ENCODE data around the gene GMIP.

GMIP gene

GRCh38 chr19:19659646-19660245 is 16.3 kb upstream of the GMIP start:
- DNase-seq: no peak

GRCh38 chr19:19657397-19657783 is 13.9 kb upstream of the GMIP start:
- no peak for DNase-seq

GRCh38 chr19:19656451-19657396 is 13.3 kb upstream of the GMIP start:
- DNase-seq: no peak

GRCh38 chr19:19655641-19656343 is 12.3 kb upstream of the GMIP start:
- DNase-seq: no peak

- no peak for DNase-seq
Measured at GRCh38 chr19:19655051-19655594, 11.7 kb upstream of the GMIP start.

- no peak for DNase-seq
Measured at GRCh38 chr19:19654441-19654840, 11.0 kb upstream of the GMIP start.

- DNase-seq: no peak
Measured at GRCh38 chr19:19653597-19654147, 10.2 kb upstream of the GMIP start.

GRCh38 chr19:19652482-19653295 is 9.2 kb upstream of the GMIP start:
- no peak for DNase-seq

GRCh38 chr19:19651076-19651475 is 7.6 kb upstream of the GMIP start:
- no peak for DNase-seq

GRCh38 chr19:19650331-19650730 is 6.9 kb upstream of the GMIP start:
- no peak for DNase-seq

GRCh38 chr19:19649580-19649995 is 6.1 kb upstream of the GMIP start:
- no peak for DNase-seq

- no peak for DNase-seq
Measured at GRCh38 chr19:19649155-19649554, 5.7 kb upstream of the GMIP start.

GRCh38 chr19:19647037-19647835 is 3.8 kb upstream of the GMIP start:
- DNase-seq: no peak

GRCh38 chr19:19645233-19645870 is 1.9 kb upstream of the GMIP start:
- no peak for DNase-seq

- no peak for DNase-seq
Measured at GRCh38 chr19:19644054-19644388, 564 bp upstream of the GMIP start.

GRCh38 chr19:19642506-19643157 is 825 bp downstream of the GMIP start:
- no peak for DNase-seq

- no peak for DNase-seq
Measured at GRCh38 chr19:19637523-19638251, 5.8 kb downstream of the GMIP start.

- DNase-seq: no peak
Measured at GRCh38 chr19:19637186-19637522, 6.3 kb downstream of the GMIP start.

- DNase-seq: no peak
Measured at GRCh38 chr19:19636573-19637185, 6.8 kb downstream of the GMIP start.
